ENCODE data around the gene VPS51. TPM values are rescaled to one million over a fixed set of nuclear protein-coding genes. Genes with fewer than 3 reads are reported as not detected.

The VPS51 gene
- total RNA-seq, 1 experiment from 2014 or later: 89.5 TPM

DNA sequence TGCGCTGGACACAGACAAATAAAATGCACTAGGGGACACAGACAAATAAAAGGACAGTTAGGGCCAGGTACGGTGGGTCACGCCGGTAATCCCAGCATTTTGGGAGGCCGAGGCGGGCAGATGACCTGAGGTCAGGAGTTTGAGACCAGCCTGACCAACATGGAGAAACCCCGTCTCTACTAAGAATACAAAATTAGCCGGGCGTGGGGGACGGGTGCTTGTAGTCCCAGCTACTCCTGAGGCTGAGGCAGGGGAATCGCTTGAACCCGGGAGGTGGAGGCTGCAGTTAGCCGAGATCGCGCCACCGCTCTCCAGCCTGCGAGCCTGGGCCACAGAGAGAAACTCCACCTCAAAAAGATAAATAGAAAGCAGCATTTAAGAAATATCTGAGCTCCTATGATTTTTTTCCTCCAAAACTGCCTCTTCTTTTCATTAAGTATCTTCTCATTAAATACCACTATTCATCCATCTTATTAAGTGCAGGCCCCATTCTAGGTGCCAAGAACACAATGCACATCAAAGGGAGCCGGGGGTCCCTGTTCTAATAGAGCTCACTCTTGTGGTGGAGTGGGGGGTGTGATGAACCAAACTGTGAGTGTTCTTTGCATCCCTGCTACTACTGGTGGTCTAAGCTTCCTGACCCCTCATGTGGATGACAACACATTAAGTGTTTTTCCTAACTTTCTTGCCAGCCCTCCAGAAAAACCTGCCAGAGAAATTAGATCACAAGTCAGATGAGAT is 22.3 kb downstream of the VPS51 start:
- H3K9me2 ChIP-seq (ENCODE audit: insufficient read depth): no peaks in the 10 kb centered on the region
- no peaks in the 10 kb centered on the region for H3K27me3 ChIP-seq (ENCODE audit: insufficient read depth, low read length)
- intact Hi-C loops (cut with micrococcal nuclease): loop anchor here (5.0 to 10.0 kb wide), 3 partner anchors 106 to 331 kb away; partner anchors contain the start of genes ARL2 and ATG2A
- no peak for ATAC-seq
- H3K79me2 ChIP-seq (ENCODE audit: insufficient read depth, low read length): peaks cover 60% of the 10 kb centered on the region
- H3K4me1 ChIP-seq (ENCODE audit: control insufficient read depth in 1 of 2, insufficient read depth in 2 of 2, low read length in 2 of 2): peaks cover 17 to 41% of the 10 kb centered on the region in 2 experiments; a peak in 3 of 4 replicates
- H3K9ac ChIP-seq (ENCODE audit: low read length): no peak overlapping the region
- TF ChIP-seq EGR1 (IDR thresholded peaks at IDR 0.05; ENCODE audit: low read depth) (no peak), JUND (IDR thresholded peaks at IDR 0.05) (no peak), TCF7L2 (IDR thresholded peaks at IDR 0.05; ENCODE audit: borderline replicate concordance, extremely low read depth, insufficient read depth, insufficient read length) (no peak), FOSL1 (IDR thresholded peaks at IDR 0.05; ENCODE audit: low read depth) (no peak), EZH2 (IDR thresholded peaks at IDR 0.05) (no peak), SIN3A (IDR thresholded peaks at IDR 0.05; ENCODE audit: low read depth) (no peak), RAD21 (IDR thresholded peaks at IDR 0.05; ENCODE audit: low read depth) (no peak), CEBPB (IDR thresholded peaks at IDR 0.05; ENCODE audit: low read depth) (no peak), YY1 (IDR thresholded peaks at IDR 0.05; ENCODE audit: extremely low read depth, insufficient replicate concordance, low read depth, low read length) (no peak), POLR2AphosphoS5 (IDR thresholded peaks at IDR 0.05; ENCODE audit: low read depth, low read length) (no peak), SP1 (IDR thresholded peaks at IDR 0.05; ENCODE audit: low read depth) (no peak), ELF1 (IDR thresholded peaks at IDR 0.05; ENCODE audit: borderline replicate concordance, low read depth) (no peak), POLR2A (IDR thresholded peaks at IDR 0.05; ENCODE audit: borderline replicate concordance, extremely low read depth, insufficient read depth, insufficient read length) (no peak)
- TF ChIP-seq, protein P1, sequence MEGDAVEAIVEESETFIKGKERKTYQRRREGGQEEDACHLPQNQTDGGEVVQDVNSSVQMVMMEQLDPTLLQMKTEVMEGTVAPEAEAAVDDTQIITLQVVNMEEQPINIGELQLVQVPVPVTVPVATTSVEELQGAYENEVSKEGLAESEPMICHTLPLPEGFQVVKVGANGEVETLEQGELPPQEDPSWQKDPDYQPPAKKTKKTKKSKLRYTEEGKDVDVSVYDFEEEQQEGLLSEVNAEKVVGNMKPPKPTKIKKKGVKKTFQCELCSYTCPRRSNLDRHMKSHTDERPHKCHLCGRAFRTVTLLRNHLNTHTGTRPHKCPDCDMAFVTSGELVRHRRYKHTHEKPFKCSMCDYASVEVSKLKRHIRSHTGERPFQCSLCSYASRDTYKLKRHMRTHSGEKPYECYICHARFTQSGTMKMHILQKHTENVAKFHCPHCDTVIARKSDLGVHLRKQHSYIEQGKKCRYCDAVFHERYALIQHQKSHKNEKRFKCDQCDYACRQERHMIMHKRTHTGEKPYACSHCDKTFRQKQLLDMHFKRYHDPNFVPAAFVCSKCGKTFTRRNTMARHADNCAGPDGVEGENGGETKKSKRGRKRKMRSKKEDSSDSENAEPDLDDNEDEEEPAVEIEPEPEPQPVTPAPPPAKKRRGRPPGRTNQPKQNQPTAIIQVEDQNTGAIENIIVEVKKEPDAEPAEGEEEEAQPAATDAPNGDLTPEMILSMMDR (IDR thresholded peaks at IDR 0.05 in 2 of 3, conservative IDR thresholded peaks at IDR 0.05 in 1 of 3; ENCODE audit: borderline replicate concordance in 1 of 3, insufficient read depth in 1 of 3, low read depth in 2 of 3, low read length in 2 of 3): no peak
- TF ChIP-seq, protein P2, sequence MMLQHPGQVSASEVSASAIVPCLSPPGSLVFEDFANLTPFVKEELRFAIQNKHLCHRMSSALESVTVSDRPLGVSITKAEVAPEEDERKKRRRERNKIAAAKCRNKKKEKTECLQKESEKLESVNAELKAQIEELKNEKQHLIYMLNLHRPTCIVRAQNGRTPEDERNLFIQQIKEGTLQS (IDR thresholded peaks at IDR 0.05): no peak
- TF ChIP-seq, protein P3, sequence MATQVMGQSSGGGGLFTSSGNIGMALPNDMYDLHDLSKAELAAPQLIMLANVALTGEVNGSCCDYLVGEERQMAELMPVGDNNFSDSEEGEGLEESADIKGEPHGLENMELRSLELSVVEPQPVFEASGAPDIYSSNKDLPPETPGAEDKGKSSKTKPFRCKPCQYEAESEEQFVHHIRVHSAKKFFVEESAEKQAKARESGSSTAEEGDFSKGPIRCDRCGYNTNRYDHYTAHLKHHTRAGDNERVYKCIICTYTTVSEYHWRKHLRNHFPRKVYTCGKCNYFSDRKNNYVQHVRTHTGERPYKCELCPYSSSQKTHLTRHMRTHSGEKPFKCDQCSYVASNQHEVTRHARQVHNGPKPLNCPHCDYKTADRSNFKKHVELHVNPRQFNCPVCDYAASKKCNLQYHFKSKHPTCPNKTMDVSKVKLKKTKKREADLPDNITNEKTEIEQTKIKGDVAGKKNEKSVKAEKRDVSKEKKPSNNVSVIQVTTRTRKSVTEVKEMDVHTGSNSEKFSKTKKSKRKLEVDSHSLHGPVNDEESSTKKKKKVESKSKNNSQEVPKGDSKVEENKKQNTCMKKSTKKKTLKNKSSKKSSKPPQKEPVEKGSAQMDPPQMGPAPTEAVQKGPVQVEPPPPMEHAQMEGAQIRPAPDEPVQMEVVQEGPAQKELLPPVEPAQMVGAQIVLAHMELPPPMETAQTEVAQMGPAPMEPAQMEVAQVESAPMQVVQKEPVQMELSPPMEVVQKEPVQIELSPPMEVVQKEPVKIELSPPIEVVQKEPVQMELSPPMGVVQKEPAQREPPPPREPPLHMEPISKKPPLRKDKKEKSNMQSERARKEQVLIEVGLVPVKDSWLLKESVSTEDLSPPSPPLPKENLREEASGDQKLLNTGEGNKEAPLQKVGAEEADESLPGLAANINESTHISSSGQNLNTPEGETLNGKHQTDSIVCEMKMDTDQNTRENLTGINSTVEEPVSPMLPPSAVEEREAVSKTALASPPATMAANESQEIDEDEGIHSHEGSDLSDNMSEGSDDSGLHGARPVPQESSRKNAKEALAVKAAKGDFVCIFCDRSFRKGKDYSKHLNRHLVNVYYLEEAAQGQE (IDR thresholded peaks at IDR 0.05; ENCODE audit: low read depth): no peak
- CTCF ChIA-PET: interaction anchor here (1.0 to 1.4 kb wide), 3 partner anchors 16 to 274 kb away, joined by 4 to 6 read pairs (median 4); partner anchors contain the start of genes CDC42BPG and SYVN1
- 0 out of 4 replicates have a peak overlapping the region, but pooled peaks of 1 of the 2 experiments have one; percentile 16 for H3K4me3 ChIP-seq (replicated peaks in 1 of 2; ENCODE audit: low read depth in 1 of 2, low read length in 2 of 2)
- peak overlapping the region; percentile 25; the same call in 1 of the 2 replicates for H3K4me2 ChIP-seq (ENCODE audit: low read length)
- H2AFZ ChIP-seq (ENCODE audit: low read depth, low read length, poor library complexity, severe bottlenecking): no peak overlapping the region
- no peaks in the 10 kb centered on the region; the same call in 1 of the 2 replicates for H4K20me1 ChIP-seq (ENCODE audit: insufficient read depth)
- RAD21 ChIA-PET (ENCODE audit: low non-redundant PET in 1 of 2, low total read pairs in 2 of 2, uncharacterized antibody in 2 of 2, unreplicated experiment in 2 of 2): interaction anchor here in 1 of 2 experiments (0.7 kb wide), 1 partner anchor 204 kb away, joined by 3 read pairs; no protein-coding TSS in a partner anchor
- no peak for DNase-seq (ENCODE audit: low read depth, low spot score)
- H3K9me3 ChIP-seq (ENCODE audit: control insufficient read depth in 1 of 2, insufficient read depth in 1 of 2, low read depth in 1 of 2, low read length in 2 of 2): no peaks in the 10 kb centered on the region
- H3K27ac ChIP-seq (ENCODE audit: low read depth, low read length): peak overlapping the region; percentile 20; the same call in 1 of the 2 replicates
- H3K36me3 ChIP-seq (ENCODE audit: control insufficient read depth in 1 of 2, insufficient read depth in 2 of 2, low read length in 2 of 2): peaks cover 10 to 43% of the 10 kb centered on the region in 2 experiments
- POLR2A ChIA-PET: interaction anchor here (1.0 to 1.7 kb wide), 3 partner anchors 17 to 112 kb away, joined by 3 to 5 read pairs (median 3); partner anchors contain the start of gene SPDYC
- BruUV-seq (replicated peaks): no TSS peak

Data from HCT116 (cell line).